HAP-1 (cell line): ENCODE data around the gene RBP3.

Experiments
- DNase-seq, 2 experiments: peaks; one replicate each; pipeline ENCODE4 v3.0.0-alpha.2; 2016 to 2020; ENCODE audit warnings: low spot score in 2 of 2
- H3K27me3 ChIP-seq: fragments of 250-450 bp; sonication (Bioruptor Pico); 2 replicates; pipeline ENCODE4 v1.5.1; 2020; ENCODE audit warnings: low read depth, mild to moderate bottlenecking, moderate library complexity
- H3K36me3 ChIP-seq: fragments of 250-450 bp; sonication (Bioruptor Pico); replicated peaks from 2 replicates; pipeline ENCODE4 v1.5.1; 2020; ENCODE audit warnings: mild to moderate bottlenecking
- H3K4me1 ChIP-seq: fragments of 250-450 bp; sonication (Bioruptor Pico); 2 replicates; pipeline ENCODE4 v1.5.1; 2020; ENCODE audit warnings: mild to moderate bottlenecking
- H3K4me3 ChIP-seq: fragments of 250-450 bp; sonication (Bioruptor Pico); 2 replicates; pipeline ENCODE4 v1.5.1; 2020; ENCODE audit warnings: mild to moderate bottlenecking, moderate library complexity
- H3K9me3 ChIP-seq: fragments of 250-450 bp; sonication (Bioruptor Pico); 2 replicates; pipeline ENCODE4 v1.5.1; 2020; ENCODE audit warnings: mild to moderate bottlenecking, moderate library complexity
- in situ Hi-C: fragments of 300-500 bp; cut with MboI; formaldehyde crosslinking; loops from 3 replicates; pipeline ENCODE4 v1.14.3; 2020; ENCODE audit warnings: low sequenced_read_pairs, inconsistent platforms, mixed read lengths

The RBP3 gene

GRCh38 chr10:47360419-47361040 lies 12.4 kb downstream of the RBP3 start:
- H3K4me3 ChIP-seq: no peak overlapping the region
- H3K36me3 ChIP-seq: no peaks in the 10 kb centered on the region
- in situ Hi-C loops: no loop called here

DNA sequence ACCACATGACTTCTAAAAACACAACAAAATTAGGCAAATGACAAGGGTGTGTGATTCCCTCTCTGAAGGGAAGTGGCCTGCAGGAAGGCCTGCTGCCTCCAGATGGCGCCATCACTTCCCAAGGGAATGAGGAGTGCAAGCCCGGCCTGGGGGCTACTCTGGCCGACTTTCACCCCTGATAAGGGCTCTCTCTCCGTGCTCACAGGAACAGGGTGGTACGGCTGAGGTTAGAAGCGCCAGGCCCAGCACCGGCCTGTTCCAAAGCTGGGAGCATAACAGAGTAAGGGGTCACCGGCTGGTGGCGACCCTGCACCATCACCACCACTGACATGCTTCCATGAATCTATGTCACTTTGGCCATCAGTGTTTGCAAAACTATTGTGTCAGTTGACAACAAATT lies 13.1 kb downstream of the RBP3 start:
- Histone ChIP-seq H3K4me1 (no peaks in the 10 kb centered on the region), H3K27me3 (no peaks in the 10 kb centered on the region), H3K4me3 (no peak overlapping the region), H3K36me3 (no peaks in the 10 kb centered on the region), H3K9me3 (no peaks in the 10 kb centered on the region)
- in situ Hi-C loops: no loop called here
- DNase-seq: peak in 1 of 2 experiments; percentile 73

More at GRCh38 chr10:47360419-47361040, 12.4 kb downstream of the RBP3 start:
- no peaks in the 10 kb centered on the region for H3K27me3 ChIP-seq
- H3K4me1 ChIP-seq: no peaks in the 10 kb centered on the region
- H3K9me3 ChIP-seq: no peaks in the 10 kb centered on the region
- DNase-seq: no peak

DNA sequence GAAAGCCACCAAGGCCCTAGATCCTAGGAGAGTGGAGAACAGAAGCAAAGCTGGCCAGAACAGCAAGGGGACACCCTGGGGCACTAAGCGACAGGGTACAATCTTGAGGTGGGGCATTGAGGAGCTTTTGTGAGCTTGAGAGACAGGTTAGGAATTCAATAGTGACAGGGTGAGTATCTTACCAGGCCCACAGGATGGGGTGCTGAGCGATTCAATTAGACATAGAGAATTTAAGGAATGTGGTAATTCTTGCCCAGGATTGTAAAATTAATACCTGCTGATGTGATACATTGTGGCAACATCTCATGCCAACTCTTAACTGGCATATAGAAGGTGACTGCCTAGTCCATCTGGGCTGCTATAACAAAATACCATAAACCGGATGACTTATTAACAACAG lies 14.0 kb downstream of the RBP3 start:
- H3K27me3 ChIP-seq: no peaks in the 10 kb centered on the region
- H3K9me3 ChIP-seq: no peaks in the 10 kb centered on the region
- H3K4me3 ChIP-seq: no peak overlapping the region
- in situ Hi-C loops: no loop called here
- DNase-seq: no peak
- no peaks in the 10 kb centered on the region for H3K4me1 ChIP-seq
- H3K36me3 ChIP-seq: no peaks in the 10 kb centered on the region

DNA sequence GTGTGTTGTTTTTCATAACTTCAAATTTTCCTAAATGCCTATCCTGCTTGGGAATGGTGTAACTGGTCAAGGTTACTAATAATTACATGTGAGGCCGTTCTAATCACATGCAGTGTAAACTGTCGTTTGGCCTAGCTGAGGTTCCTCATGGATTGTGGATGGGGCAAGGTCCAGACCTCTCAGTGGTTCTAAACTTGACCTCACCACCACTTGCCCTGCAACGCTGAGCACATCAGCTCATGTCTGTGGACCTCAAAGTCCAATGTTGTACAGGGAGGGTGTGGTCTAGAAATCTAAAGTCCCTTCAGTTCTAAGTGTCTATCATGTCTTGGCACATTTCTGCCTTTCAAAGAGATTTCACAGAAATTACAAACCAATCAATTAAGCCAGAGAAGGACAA lies 15.6 kb downstream of the RBP3 start:
- DNase-seq: no peak
- Histone ChIP-seq H3K9me3 (no peaks in the 10 kb centered on the region), H3K27me3 (no peaks in the 10 kb centered on the region), H3K4me3 (no peak overlapping the region), H3K36me3 (no peaks in the 10 kb centered on the region), H3K4me1 (no peaks in the 10 kb centered on the region)
- in situ Hi-C loops: no loop called here

DNA sequence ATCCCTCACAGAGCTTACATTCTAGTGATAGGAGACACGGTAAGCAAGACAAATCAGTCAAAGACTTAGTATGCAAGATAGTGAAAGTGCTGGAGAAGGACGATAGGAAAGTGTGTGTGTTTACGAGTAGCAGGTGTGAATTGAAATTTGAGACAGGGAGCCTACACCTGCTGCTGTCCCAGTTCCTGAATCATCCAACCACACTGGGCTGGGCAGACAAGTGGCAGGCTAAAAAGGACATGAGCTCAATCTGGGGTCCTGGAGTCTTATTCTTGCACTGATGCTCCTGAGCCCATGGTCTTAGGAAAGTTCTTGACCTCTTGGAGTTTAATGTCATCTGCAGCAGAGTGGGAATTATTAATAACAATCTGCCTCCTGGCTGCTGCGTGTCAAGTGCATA lies 16.2 kb downstream of the RBP3 start:
- no peak for DNase-seq
- Histone ChIP-seq H3K36me3 (no peaks in the 10 kb centered on the region), H3K27me3 (no peaks in the 10 kb centered on the region), H3K9me3 (no peaks in the 10 kb centered on the region), H3K4me1 (no peaks in the 10 kb centered on the region), H3K4me3 (no peak overlapping the region)
- in situ Hi-C loops: no loop called here

DNA sequence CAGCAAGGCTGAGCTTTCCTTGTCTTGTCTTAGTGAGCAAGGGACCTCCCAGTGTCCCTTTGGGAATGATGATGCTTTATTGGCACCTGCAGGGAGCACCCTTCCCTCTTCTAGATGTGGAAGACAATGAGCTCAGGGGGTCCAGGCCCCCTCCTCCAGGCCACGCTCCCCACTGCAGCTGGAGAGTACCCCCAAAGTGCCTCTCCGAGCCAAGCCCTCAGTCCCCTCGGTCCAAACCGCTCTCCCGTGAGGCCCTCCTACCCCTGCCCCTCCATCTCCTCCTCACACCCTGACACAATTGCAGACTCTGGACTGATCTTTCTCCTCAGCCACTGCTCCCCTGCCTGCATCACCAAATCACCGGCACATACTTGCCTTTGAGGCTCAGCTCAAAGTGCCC lies 16.7 kb downstream of the RBP3 start:
- no peak overlapping the region for H3K4me3 ChIP-seq
- DNase-seq: no peak
- no peaks in the 10 kb centered on the region for H3K9me3 ChIP-seq
- no peaks in the 10 kb centered on the region for H3K27me3 ChIP-seq
- H3K36me3 ChIP-seq: no peaks in the 10 kb centered on the region
- no peaks in the 10 kb centered on the region for H3K4me1 ChIP-seq
- in situ Hi-C loops: no loop called here

DNA sequence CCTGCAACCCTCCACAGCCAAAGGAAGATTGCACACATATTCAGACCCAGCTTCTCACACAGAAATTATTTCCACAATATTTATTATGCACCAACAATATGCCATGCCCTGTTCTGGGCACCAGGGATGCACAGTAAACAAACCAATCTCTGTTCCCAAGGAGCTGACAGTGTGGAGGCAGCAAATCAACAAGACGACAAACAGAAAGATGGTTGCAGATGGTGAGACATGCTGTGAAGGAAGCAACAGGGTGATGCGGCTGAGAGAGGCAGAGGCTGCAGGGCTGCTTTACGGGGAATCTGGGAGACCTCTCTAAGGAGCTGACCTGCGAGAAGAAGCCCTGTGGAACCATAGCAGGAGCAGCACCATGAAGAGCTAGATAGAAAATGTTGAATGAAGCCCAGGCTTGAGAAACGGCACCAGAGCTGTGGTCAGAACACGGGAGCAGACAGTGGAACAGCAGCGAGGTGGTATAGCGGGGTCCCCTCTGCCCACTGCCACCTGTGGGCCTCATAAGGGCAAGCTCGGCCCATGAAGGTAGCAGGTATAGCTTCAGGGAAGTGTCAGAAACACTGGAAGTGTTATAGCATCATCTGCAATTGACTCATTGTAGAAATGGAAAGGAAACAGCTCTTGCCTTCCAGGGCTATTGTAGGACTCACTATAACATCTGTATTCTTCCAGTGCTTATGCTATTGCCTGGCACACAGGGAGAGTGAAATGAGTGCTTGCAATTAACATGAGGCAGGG lies 17.4 kb downstream of the RBP3 start:
- in situ Hi-C loops: no loop called here
- H3K36me3 ChIP-seq: no peaks in the 10 kb centered on the region
- no peak for DNase-seq
- H3K4me3 ChIP-seq: no peak overlapping the region
- no peaks in the 10 kb centered on the region for H3K27me3 ChIP-seq
- no peaks in the 10 kb centered on the region for H3K9me3 ChIP-seq
- no peaks in the 10 kb centered on the region for H3K4me1 ChIP-seq

DNA sequence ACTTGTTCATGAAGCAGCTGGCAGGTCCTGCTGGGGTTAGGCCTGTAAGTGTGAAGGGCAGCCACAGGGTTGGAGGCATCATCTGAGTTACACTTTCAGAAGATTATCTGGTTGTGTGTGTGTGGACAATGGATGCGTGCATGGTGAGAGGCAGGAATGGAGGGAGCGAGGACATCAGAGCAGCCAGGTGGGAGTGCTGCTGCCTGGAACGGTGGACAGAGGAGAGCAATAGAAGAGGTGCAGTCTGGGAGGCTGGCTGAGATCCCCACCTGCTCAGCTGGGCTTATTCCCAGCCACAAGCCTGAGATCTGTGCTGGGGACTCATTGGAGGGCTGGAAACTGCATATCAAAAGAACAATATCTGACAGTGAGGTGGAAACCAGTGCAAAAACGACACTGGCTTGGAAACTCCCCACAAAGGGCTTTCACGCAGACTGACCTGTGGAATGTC lies 18.0 kb downstream of the RBP3 start:
- DNase-seq: no peak
- in situ Hi-C loops: no loop called here
- no peak overlapping the region for H3K4me3 ChIP-seq
- H3K27me3 ChIP-seq: no peaks in the 10 kb centered on the region
- H3K36me3 ChIP-seq: no peaks in the 10 kb centered on the region
- H3K9me3 ChIP-seq: no peaks in the 10 kb centered on the region
- H3K4me1 ChIP-seq: no peaks in the 10 kb centered on the region

GRCh38 chr10:47366731-47367460 lies 18.7 kb downstream of the RBP3 start:
- Histone ChIP-seq H3K9me3 (no peaks in the 10 kb centered on the region), H3K27me3 (no peaks in the 10 kb centered on the region), H3K4me1 (no peaks in the 10 kb centered on the region), H3K36me3 (no peaks in the 10 kb centered on the region), H3K4me3 (no peak overlapping the region)
- DNase-seq: no peak
- in situ Hi-C loops: no loop called here

GRCh38 chr10:47367646-47368045 lies 19.5 kb downstream of the RBP3 start:
- no peaks in the 10 kb centered on the region for H3K36me3 ChIP-seq
- in situ Hi-C loops: no loop called here
- H3K27me3 ChIP-seq: no peaks in the 10 kb centered on the region
- DNase-seq: no peak
- no peaks in the 10 kb centered on the region for H3K4me1 ChIP-seq
- no peaks in the 10 kb centered on the region for H3K9me3 ChIP-seq
- no peak overlapping the region for H3K4me3 ChIP-seq

DNA sequence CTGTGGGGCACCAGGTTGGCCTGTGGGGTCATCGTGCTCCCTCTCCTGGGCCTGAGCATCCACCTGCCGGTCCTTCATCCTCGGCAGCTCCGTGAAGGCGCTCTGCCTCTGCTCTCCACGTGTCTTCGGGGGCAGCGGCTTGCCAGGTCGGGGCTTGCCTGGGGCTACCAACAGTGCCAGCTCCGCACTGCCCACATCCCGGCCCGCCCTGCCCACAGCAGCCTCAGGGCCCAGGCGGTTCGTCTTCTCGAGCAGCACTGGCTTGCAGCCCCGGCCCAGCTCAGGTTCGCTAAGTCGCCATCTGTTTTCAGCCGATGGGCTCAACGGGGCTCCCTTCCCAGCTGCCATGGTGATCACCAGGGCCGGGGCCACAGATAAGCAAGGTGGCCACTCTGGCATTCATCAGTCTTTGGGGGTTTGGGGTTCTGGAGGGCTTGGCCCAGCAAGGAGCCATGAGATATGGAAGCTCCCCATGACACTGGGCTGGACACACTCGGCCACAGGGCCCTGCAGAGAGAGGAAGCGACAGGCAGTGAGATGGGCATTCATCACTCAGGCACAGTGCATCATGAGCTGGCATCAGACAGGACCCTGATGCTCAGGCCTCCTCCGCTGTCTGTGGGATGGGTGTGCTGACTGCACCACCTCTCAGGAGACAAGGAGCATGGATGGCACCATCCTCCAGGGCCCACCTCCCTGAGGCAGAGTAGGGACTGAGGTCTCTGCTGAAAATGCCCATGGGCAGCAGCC lies 20.4 kb downstream of the RBP3 start:
- Histone ChIP-seq H3K27me3 (no peaks in the 10 kb centered on the region), H3K36me3 (no peaks in the 10 kb centered on the region), H3K4me1 (no peaks in the 10 kb centered on the region), H3K9me3 (no peaks in the 10 kb centered on the region), H3K4me3 (no peak overlapping the region)
- DNase-seq: no peak
- in situ Hi-C loops: no loop called here

DNA sequence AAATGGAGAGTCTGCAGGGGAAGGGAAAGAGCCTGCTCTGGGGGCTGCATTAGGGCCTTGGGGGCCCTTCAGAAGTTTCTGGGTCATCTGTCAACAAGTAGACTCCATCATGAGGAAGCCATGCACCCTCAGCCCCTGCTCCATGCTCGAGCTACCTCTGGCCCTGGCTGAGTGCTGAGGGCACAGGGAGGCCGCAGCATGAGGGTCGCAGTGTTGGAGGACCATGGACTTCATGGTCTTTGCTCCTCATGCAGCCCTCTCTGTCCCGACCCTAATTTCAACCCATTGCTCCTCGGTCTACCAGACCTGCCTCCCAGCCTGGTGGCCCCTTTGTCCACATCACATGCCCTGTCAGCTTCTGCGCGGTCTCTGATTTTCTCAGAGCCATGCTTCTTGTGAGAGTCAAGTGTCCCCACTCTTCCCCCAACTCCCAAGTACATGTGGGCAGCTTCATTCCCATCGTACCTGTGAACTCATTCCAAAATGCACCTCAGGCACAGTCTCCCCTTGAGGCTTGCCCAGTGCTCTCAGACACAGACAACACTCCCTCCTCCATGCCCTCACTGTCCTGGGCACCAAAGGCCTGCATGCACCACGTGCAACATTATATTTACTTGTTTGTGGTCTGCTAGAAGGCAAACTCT lies 21.2 kb downstream of the RBP3 start:
- in situ Hi-C loops: no loop called here
- H3K36me3 ChIP-seq: no peaks in the 10 kb centered on the region
- H3K4me3 ChIP-seq: no peak overlapping the region
- no peaks in the 10 kb centered on the region for H3K27me3 ChIP-seq
- no peak for DNase-seq
- H3K9me3 ChIP-seq: no peaks in the 10 kb centered on the region
- H3K4me1 ChIP-seq: no peaks in the 10 kb centered on the region

- peak in 1 of 2 experiments; percentile 1 for DNase-seq
- H3K27me3 ChIP-seq: no peaks in the 10 kb centered on the region
- in situ Hi-C loops: no loop called here
- no peak overlapping the region for H3K4me3 ChIP-seq
- H3K9me3 ChIP-seq: no peaks in the 10 kb centered on the region
- no peaks in the 10 kb centered on the region for H3K4me1 ChIP-seq
- no peaks in the 10 kb centered on the region for H3K36me3 ChIP-seq
These were observed 22.0 kb downstream of the RBP3 start for GRCh38 chr10:47370015-47370767.
